ENCODE data around the gene UBL4A. TPM values are rescaled to one million over a fixed set of nuclear protein-coding genes. Genes with fewer than 3 reads are reported as not detected.

UBL4A gene
- total and polyA plus RNA-seq, 12 donors = 33.1 to 69.4 (median 49.5) TPM

GRCh38 chrX:154526901-154527675, 40.7 kb upstream of the UBL4A start:
- H3K4me1 ChIP-seq = peaks cover 0 to 10% (median 0%) of the 10 kb centered on the region in 9 donors
- peak; percentile 68 to 82 for DNase-seq
- 6% methylated on average over 11 to 15 of the region's 15 CpGs for WGBS, 2 donors
- H3K36me3 ChIP-seq = peaks cover 0 to 4% (median 0%) of the 10 kb centered on the region in 9 donors
- no peaks in the 10 kb centered on the region for H3K9me3 ChIP-seq
- intact Hi-C loops (cut with DNase I) = no loop called here
- TF ChIP-seq, protein P1, sequence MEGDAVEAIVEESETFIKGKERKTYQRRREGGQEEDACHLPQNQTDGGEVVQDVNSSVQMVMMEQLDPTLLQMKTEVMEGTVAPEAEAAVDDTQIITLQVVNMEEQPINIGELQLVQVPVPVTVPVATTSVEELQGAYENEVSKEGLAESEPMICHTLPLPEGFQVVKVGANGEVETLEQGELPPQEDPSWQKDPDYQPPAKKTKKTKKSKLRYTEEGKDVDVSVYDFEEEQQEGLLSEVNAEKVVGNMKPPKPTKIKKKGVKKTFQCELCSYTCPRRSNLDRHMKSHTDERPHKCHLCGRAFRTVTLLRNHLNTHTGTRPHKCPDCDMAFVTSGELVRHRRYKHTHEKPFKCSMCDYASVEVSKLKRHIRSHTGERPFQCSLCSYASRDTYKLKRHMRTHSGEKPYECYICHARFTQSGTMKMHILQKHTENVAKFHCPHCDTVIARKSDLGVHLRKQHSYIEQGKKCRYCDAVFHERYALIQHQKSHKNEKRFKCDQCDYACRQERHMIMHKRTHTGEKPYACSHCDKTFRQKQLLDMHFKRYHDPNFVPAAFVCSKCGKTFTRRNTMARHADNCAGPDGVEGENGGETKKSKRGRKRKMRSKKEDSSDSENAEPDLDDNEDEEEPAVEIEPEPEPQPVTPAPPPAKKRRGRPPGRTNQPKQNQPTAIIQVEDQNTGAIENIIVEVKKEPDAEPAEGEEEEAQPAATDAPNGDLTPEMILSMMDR (IDR thresholded peaks at IDR 0.05) = peak in 8 of 9 donors; percentile 17 to 66 (median 56)
- ATAC-seq = peak; percentile 73 to 95 (median 91)
- peaks cover 0 to 13% (median 0%) of the 10 kb centered on the region in 7 donors for H3K27me3 ChIP-seq
- peak overlapping the region in 9 of 10 donors; percentile 8 to 47 (median 38) for H3K4me3 ChIP-seq
- peak overlapping the region; percentile 50 to 89 (median 77) for H3K27ac ChIP-seq

DNA sequence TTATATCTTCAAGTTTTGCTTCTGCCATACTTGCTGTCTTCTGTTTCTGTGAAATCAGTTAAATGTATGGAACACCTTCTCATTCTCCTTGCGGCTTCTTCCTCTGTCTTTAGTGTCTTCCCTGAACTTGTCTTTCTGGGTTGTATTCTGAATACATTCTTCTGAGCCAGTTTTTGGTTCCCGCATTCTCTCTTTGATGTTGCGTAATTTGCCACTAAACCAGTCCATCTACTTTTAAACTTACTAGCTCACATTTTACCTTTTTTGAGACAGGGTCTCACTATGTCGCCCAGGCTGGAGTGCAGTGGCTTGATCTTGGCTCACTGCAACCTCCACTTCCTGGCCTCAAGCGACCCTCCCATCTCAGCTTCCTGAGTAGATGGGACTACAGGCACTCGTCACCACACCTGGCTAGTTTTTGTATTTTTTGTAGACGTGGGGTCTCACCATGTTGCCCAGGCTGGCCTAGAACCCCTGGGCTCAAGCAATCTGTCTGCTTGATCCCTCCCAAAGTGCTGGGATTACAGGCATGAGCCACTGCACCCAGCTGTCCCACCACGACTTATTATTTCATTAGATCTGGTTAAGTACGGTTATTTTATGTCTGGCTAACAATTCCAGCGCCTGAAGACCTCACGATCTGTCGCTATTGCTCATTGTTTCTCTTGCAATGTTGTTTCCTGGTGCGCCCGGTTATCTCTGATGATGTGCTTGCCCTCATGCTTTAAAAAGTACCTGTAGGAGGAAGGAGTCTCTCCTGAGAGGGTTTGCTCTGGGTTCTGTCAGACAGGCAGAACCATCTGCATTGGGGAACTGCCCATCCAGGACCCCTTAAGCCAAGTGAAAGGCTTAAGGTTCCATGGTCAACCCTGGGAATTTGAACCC, 39.4 kb upstream of the UBL4A start:
- no peak for ATAC-seq
- intact Hi-C loops (cut with DNase I) = no loop called here
- peaks cover 0 to 10% (median 0%) of the 10 kb centered on the region in 9 donors for H3K4me1 ChIP-seq
- peak overlapping the region in 1 of 10 donors; percentile 89 for H3K27ac ChIP-seq
- no peaks in the 10 kb centered on the region for H3K9me3 ChIP-seq
- TF ChIP-seq, protein P1 (IDR thresholded peaks at IDR 0.05) = no peak
- WGBS, 2 donors = 82 to 85% methylated on average over 14 of the region's 14 CpGs
- no peaks in the 10 kb centered on the region for H3K36me3 ChIP-seq
- DNase-seq = no peak
- peaks cover 0 to 13% (median 0%) of the 10 kb centered on the region in 7 donors for H3K27me3 ChIP-seq
- H3K4me3 ChIP-seq = no peak overlapping the region

- peaks cover 0 to 4% (median 0%) of the 10 kb centered on the region in 11 donors for H3K9me3 ChIP-seq
- H3K27ac ChIP-seq = no peak overlapping the region
- TF ChIP-seq, protein P1 (IDR thresholded peaks at IDR 0.05) = no peak
- H3K36me3 ChIP-seq = no peaks in the 10 kb centered on the region
- no peak overlapping the region for H3K4me3 ChIP-seq
- DNase-seq (no peak), ATAC-seq (no peak)
- peaks cover 0 to 9% (median 0%) of the 10 kb centered on the region in 7 donors for H3K27me3 ChIP-seq
- 89 to 91% methylated on average over 8 of the region's 8 CpGs for WGBS, 2 donors
- peaks cover 0 to 25% (median 13%) of the 10 kb centered on the region in 9 donors for H3K4me1 ChIP-seq
- intact Hi-C loops (cut with DNase I) = loop anchor here in 1 of 10 donors (10.0 kb wide), 2 partner anchors 65 to 125 kb away; partner anchors contain the start of genes PLXNA3 and RPL10
These were observed 33.0 kb upstream of the UBL4A start for GRCh38 chrX:154519389-154519788.
